ENCODE results near the gene DDX19B. TPM values are rescaled to one million over a fixed set of nuclear protein-coding genes. Genes with fewer than 3 reads are reported as not detected.
"Not testable (repeated sequence)": the region's sequence is repeated elsewhere in the genome, so short reads cannot be mapped to it uniquely, and the experiment has no call there.

DDX19B gene
- total and polyA plus RNA-seq, 12 donors: 22.1 to 55.7 (median 32.4) TPM

GRCh38 chr16:70306880-70307279 is 7.9 kb downstream of the DDX19B start:
- H3K4me1 ChIP-seq (replicated peaks in 1 of 2): no peaks in the 10 kb centered on the region
- TF ChIP-seq POLR2A (IDR thresholded peaks at IDR 0.05) (no peak), CTCF (IDR thresholded peaks at IDR 0.05) (no peak)
- H3K4me3 ChIP-seq: no peak overlapping the region
- no peaks in the 10 kb centered on the region for H3K27me3 ChIP-seq
- 89 to 97% (median 94%) methylated on average over 2 of the region's 2 CpGs for WGBS, 4 donors
- no peak for DNase-seq
- no peak overlapping the region for H3K27ac ChIP-seq
- H3K36me3 ChIP-seq (replicated peaks in 1 of 2): no peaks in the 10 kb centered on the region
- intact Hi-C loops (cut with DNase I): no loop called here
- no peaks in the 10 kb centered on the region for H3K9me3 ChIP-seq (replicated peaks in 1 of 3)

- H3K36me3 ChIP-seq (replicated peaks in 1 of 2); H3K9me3 ChIP-seq (replicated peaks in 1 of 3); DNase-seq; intact Hi-C loops (cut with DNase I); H3K4me1 ChIP-seq (replicated peaks in 1 of 2); H3K4me3 ChIP-seq; H3K27ac ChIP-seq; H3K27me3 ChIP-seq: not testable (repeated sequence)
- WGBS, 4 donors: 90 to 100% (median 95%) methylated on average over 2 of the region's 2 CpGs
Measured at GRCh38 chr16:70307726-70308125, 8.7 kb downstream of the DDX19B start.

- Histone ChIP-seq H3K27me3 (no peaks in the 10 kb centered on the region), H3K36me3 (replicated peaks in 1 of 2) (peaks cover 0 to 71% of the 10 kb centered on the region in 2 donors), H3K27ac (no peak overlapping the region), H3K4me1 (replicated peaks in 1 of 2) (no peaks in the 10 kb centered on the region), H3K4me3 (no peak overlapping the region), H3K9me3 (replicated peaks in 1 of 3) (no peaks in the 10 kb centered on the region)
- no peak for TF ChIP-seq POLR2A (IDR thresholded peaks at IDR 0.05)
- no peak for TF ChIP-seq CTCF (IDR thresholded peaks at IDR 0.05)
- intact Hi-C loops (cut with DNase I): no loop called here
- no peak for DNase-seq
- 94 to 99% (median 98%) methylated on average over 5 of the region's 5 CpGs for WGBS, 4 donors
Measured at GRCh38 chr16:70320121-70320520, 21.1 kb downstream of the DDX19B start.

- intact Hi-C loops (cut with DNase I): no loop called here
- TF ChIP-seq CTCF (IDR thresholded peaks at IDR 0.05) (no peak), POLR2A (IDR thresholded peaks at IDR 0.05) (no peak)
Measured at GRCh38 chr16:70324998-70325747, 26.2 kb downstream of the DDX19B start.

GRCh38 chr16:70331091-70331490 is 32.1 kb downstream of the DDX19B start:
- no peak overlapping the region for H3K4me3 ChIP-seq
- DNase-seq: no peak
- no peak overlapping the region for H3K27ac ChIP-seq
- intact Hi-C loops (cut with DNase I): no loop called here
- WGBS, 4 donors: 94 to 98% (median 96%) methylated on average over 1 of the region's 1 CpG
- H3K36me3 ChIP-seq (replicated peaks in 1 of 2): peaks cover 0 to 85% of the 10 kb centered on the region in 2 donors
- H3K27me3 ChIP-seq: no peaks in the 10 kb centered on the region
- TF ChIP-seq POLR2A (IDR thresholded peaks at IDR 0.05) (no peak), CTCF (IDR thresholded peaks at IDR 0.05) (no peak)
- no peaks in the 10 kb centered on the region for H3K9me3 ChIP-seq (replicated peaks in 1 of 3)
- no peaks in the 10 kb centered on the region for H3K4me1 ChIP-seq (replicated peaks in 1 of 2)

More at GRCh38 chr16:70324998-70325747, 26.2 kb downstream of the DDX19B start:
- Histone ChIP-seq H3K36me3 (replicated peaks in 1 of 2) (peaks cover 0 to 86% of the 10 kb centered on the region in 2 donors), H3K4me1 (replicated peaks in 1 of 2) (no peaks in the 10 kb centered on the region), H3K27me3 (no peaks in the 10 kb centered on the region), H3K9me3 (replicated peaks in 1 of 3) (no peaks in the 10 kb centered on the region), H3K27ac (no peak overlapping the region), H3K4me3 (no peak overlapping the region)
- DNase-seq: no peak
- whole genome bisulfite sequencing, 4 donors: 89 to 94% (median 92%) methylated on average over 7 of the region's 7 CpGs

All from adrenal gland (tissue), 12 donors.